Measurements from ENCODE around the gene ALK. TPM values are rescaled to one million over a fixed set of nuclear protein-coding genes. Genes with fewer than 3 reads are reported as not detected.

Gene ALK
- total RNA-seq, 4 donors from 2014 or later: 0.85 to 2.4 (median 1.8) TPM

DNA sequence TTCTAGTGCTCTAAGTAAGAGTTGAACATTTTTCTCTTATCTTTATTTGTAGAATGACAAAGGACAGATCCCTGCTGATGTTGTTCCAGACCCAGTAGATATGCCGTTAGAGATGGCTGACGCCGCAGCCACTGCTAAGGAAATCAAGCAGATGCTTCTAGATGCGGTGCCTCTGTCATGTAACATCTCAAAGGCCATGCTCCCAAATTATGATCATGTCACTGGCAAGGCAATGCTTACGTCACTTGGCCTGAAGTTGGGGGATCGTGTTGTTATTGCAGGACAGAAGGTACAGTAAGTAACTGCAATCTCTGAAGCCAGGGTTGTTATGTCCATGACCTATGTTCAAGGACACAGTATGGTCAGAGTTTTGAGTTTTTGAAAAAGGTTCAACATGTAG is 777.7 kb downstream of the ALK start:
- no peak for TF ChIP-seq CTCF (IDR thresholded peaks at IDR 0.05; ENCODE audit: low read depth)

Small RNAs within 50 kb of the gene (small RNA-seq; reads per million reads assigned to genes)
- not detected for gene RN7SL516P

Other genes with a start within 250 kb of the ALK start
- gene YPEL5, start 225.4 kb upstream of the ALK start, total RNA-seq: 100 to 1,000 TPM in 3 of 4 donors, 10 to 100 TPM in 1; 94.9 to 353 (median 114) TPM